ENCODE data around the gene MFF. TPM values are rescaled to one million over a fixed set of nuclear protein-coding genes. Genes with fewer than 3 reads are reported as not detected.

Gene MFF
- total RNA-seq, 6 donors from 2014 or later: 47.6 to 103 (median 74.5) TPM

DNA sequence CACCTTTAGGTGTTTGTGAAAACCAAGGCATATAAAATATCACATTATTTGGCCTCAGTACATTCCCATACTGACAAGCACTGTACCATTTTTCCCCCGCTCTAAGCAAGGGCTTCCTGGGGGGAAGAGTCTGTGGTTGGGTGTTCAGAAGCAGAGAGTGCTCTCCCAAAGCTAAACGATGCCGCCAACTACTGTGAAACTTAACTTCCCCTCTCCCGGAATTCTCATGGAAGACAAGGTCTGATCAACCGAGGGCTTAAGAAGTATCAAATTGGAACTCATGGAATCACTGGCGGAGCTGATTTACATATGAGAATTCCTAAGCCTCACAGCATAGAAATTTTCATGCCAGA is 433 bp upstream of the MFF start:
- WGBS, 2 donors: 16 to 17% methylated on average over 6 of the region's 6 CpGs
- Histone ChIP-seq H3K4me3 (peak overlapping the region; percentile 28 to 90 (median 74)), H3K9me3 (no peaks in the 10 kb centered on the region), H3K36me3 (peaks cover 0 to 6% (median 0%) of the 10 kb centered on the region in 4 donors), H3K27ac (peak overlapping the region; percentile 88 to 94 (median 90)), H3K27me3 (no peaks in the 10 kb centered on the region), H3K4me1 (peaks cover 12 to 19% (median 17%) of the 10 kb centered on the region in 4 donors)
- peak; percentile 46 to 50 for ATAC-seq (ENCODE audit: low FRiP score in 2 of 2)
- DNase-seq: no peak
- TF ChIP-seq POLR2AphosphoS5 (IDR thresholded peaks at IDR 0.05) (no peak), EP300 (IDR thresholded peaks at IDR 0.05) (no peak), POLR2A (IDR thresholded peaks at IDR 0.05) (no peak)
- TF ChIP-seq, protein P1, sequence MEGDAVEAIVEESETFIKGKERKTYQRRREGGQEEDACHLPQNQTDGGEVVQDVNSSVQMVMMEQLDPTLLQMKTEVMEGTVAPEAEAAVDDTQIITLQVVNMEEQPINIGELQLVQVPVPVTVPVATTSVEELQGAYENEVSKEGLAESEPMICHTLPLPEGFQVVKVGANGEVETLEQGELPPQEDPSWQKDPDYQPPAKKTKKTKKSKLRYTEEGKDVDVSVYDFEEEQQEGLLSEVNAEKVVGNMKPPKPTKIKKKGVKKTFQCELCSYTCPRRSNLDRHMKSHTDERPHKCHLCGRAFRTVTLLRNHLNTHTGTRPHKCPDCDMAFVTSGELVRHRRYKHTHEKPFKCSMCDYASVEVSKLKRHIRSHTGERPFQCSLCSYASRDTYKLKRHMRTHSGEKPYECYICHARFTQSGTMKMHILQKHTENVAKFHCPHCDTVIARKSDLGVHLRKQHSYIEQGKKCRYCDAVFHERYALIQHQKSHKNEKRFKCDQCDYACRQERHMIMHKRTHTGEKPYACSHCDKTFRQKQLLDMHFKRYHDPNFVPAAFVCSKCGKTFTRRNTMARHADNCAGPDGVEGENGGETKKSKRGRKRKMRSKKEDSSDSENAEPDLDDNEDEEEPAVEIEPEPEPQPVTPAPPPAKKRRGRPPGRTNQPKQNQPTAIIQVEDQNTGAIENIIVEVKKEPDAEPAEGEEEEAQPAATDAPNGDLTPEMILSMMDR (IDR thresholded peaks at IDR 0.05): no peak

GRCh38 chr2:227325839-227326195 is 766 bp downstream of the MFF start:
- DNase-seq (peak; percentile 44 to 79), ATAC-seq (ENCODE audit: low FRiP score in 2 of 2) (peak; percentile 13 to 67)
- Histone ChIP-seq H3K4me1 (peaks cover 12 to 19% (median 17%) of the 10 kb centered on the region in 4 donors), H3K36me3 (peaks cover 0 to 10% (median 0%) of the 10 kb centered on the region in 4 donors), H3K27ac (peak overlapping the region; percentile 88 to 94 (median 90)), H3K9me3 (no peaks in the 10 kb centered on the region), H3K27me3 (no peaks in the 10 kb centered on the region), H3K4me3 (peak overlapping the region; percentile 68 to 90 (median 82))
- TF ChIP-seq POLR2A (IDR thresholded peaks at IDR 0.05) (no peak), EP300 (IDR thresholded peaks at IDR 0.05) (no peak), POLR2AphosphoS5 (IDR thresholded peaks at IDR 0.05) (no peak)
- TF ChIP-seq, protein P1 (IDR thresholded peaks at IDR 0.05): no peak
- WGBS, 2 donors: 0% methylated on average over 9 to 13 of the region's 13 CpGs

- Histone ChIP-seq H3K27me3 (no peaks in the 10 kb centered on the region), H3K4me1 (peaks cover 12 to 19% (median 17%) of the 10 kb centered on the region in 4 donors), H3K9me3 (no peaks in the 10 kb centered on the region), H3K27ac (no peak overlapping the region), H3K4me3 (peak overlapping the region in 1 of 4 donors; percentile 90), H3K36me3 (peaks cover 0 to 18% (median 0%) of the 10 kb centered on the region in 4 donors)
- TF ChIP-seq POLR2AphosphoS5 (IDR thresholded peaks at IDR 0.05): no peak
- TF ChIP-seq EP300 (IDR thresholded peaks at IDR 0.05): no peak
- TF ChIP-seq POLR2A (IDR thresholded peaks at IDR 0.05): no peak
- TF ChIP-seq, protein P1 (IDR thresholded peaks at IDR 0.05): no peak
- ATAC-seq (ENCODE audit: low FRiP score in 2 of 2): no peak
- DNase-seq: no peak
- WGBS, 2 donors: 89 to 93% methylated on average over 6 of the region's 6 CpGs
Observed at GRCh38 chr2:227326783-227327182, 1.7 kb downstream of the MFF start.

DNA sequence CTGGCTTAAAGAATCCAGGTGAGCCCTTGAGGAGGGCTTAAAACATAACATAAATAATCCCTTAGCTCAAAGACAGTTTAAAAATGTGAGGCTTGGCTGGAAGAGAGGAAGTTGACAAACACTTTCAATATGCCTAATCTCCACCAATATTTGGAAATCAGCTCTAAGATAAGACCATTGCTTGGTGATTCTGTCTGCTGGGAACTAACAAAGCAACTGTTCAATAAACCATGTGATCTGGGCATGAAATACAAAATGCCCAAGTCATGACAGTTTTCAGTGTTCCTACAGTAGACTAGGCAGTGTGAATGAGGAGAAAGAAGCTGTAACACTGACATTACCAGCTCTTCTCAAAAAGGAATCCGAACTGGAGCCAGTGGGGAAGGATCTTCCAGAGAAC is 10.7 kb downstream of the MFF start:
- no peaks in the 10 kb centered on the region for H3K9me3 ChIP-seq
- no peak overlapping the region for H3K4me3 ChIP-seq
- 89 to 94% methylated on average over 1 of the region's 1 CpG for WGBS, 2 donors
- TF ChIP-seq, protein P1 (IDR thresholded peaks at IDR 0.05): no peak
- TF ChIP-seq POLR2AphosphoS5 (IDR thresholded peaks at IDR 0.05): no peak
- TF ChIP-seq POLR2A (IDR thresholded peaks at IDR 0.05): no peak
- TF ChIP-seq EP300 (IDR thresholded peaks at IDR 0.05): no peak
- peaks cover 3 to 67% (median 20%) of the 10 kb centered on the region in 4 donors for H3K36me3 ChIP-seq
- ATAC-seq (ENCODE audit: low FRiP score in 2 of 2): no peak
- no peaks in the 10 kb centered on the region for H3K27me3 ChIP-seq
- DNase-seq: no peak
- H3K4me1 ChIP-seq: no peaks in the 10 kb centered on the region
- H3K27ac ChIP-seq: no peak overlapping the region

- no peak overlapping the region for H3K4me3 ChIP-seq
- no peaks in the 10 kb centered on the region for H3K9me3 ChIP-seq
- H3K27me3 ChIP-seq: no peaks in the 10 kb centered on the region
- no peaks in the 10 kb centered on the region for H3K4me1 ChIP-seq
- 88 to 91% methylated on average over 2 of the region's 2 CpGs for WGBS, 2 donors
- TF ChIP-seq, protein P1 (IDR thresholded peaks at IDR 0.05): no peak
- TF ChIP-seq EP300 (IDR thresholded peaks at IDR 0.05): no peak
- TF ChIP-seq POLR2AphosphoS5 (IDR thresholded peaks at IDR 0.05): no peak
- no peak for TF ChIP-seq POLR2A (IDR thresholded peaks at IDR 0.05)
- peaks cover 3 to 65% (median 20%) of the 10 kb centered on the region in 4 donors for H3K36me3 ChIP-seq
- ATAC-seq (ENCODE audit: low FRiP score in 2 of 2) (no peak), DNase-seq (no peak)
- no peak overlapping the region for H3K27ac ChIP-seq
Observed at GRCh38 chr2:227337442-227337841, 12.4 kb downstream of the MFF start.

All from upper lobe of left lung (tissue), 6 donors.